Left kidney (tissue), 2 donors: ENCODE data around the gene C5. TPM values are rescaled to one million over a fixed set of nuclear protein-coding genes. Genes with fewer than 3 reads are reported as not detected.
A peak's percentile ranks its signal among the peaks of the same experiment; 100 is the strongest.

Experiments
- DNase-seq: peaks from one replicate; pipeline ENCODE4 v3.0.0-alpha.2; 2013
- polyA plus RNA-seq: library from polyadenylated mRNA; unstranded; fragments of 120-200 nt; gene quantifications from one replicate; pipeline ENCODE4 v1.2.1, GENCODE V29; 2013; ENCODE audit not compliant: insufficient read length

C5 gene
- polyA plus RNA-seq, 1 donor = 19.5 TPM

DNA sequence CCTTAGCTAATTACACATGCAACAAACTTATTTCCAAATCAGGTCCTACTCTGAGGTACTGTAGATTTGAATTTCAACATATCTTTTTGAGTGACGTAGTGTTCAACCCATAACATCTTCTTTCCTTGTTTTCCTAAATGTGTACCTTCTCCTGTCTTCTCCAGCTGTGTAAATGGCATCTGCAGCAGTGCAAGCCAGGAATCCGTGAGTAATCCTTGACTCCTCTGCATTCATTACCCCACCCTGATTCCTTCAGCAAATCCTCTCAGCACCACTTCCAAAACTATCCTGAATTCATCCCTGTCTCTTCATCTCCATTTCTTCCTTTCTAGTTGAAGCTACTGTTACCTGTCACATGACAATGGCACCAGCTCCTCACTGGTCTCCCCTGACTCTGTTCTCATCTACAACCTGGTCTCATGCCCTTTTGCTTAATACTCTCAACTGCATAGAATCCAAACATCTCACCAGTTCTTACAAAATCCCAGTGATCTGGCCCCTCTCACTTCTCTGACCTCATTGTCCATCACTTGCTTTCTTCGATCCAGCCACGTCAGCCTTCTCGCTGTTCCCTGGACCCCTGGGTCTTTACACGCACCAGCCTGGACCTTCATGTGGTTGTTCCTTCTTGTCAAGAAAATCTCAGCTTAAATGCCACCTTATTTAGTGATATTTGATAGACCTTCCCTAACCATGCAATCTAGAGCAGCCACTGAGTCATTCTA, 108.9 kb downstream of the C5 start:
- no peak for DNase-seq

DNA sequence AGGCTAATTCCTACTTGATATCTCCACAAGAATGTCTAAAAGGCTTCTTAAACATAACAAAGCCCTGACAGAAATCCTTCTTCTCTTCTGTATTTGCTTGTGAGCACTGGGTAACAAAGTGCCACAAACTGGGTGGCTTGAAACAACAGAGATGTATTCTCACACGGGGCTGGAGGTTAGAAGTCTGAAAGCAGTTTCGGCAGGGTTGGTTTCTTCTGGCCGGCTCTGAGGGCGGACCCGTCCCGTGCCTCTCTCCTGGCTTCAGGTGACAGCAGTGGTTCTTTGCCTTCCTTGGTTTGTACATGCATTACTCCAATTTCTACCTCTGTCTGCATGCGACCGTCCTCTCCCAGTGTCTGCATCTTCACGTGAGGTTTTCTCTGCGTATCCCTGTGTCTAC, 109.5 kb downstream of the C5 start:
- no peak for DNase-seq

DNA sequence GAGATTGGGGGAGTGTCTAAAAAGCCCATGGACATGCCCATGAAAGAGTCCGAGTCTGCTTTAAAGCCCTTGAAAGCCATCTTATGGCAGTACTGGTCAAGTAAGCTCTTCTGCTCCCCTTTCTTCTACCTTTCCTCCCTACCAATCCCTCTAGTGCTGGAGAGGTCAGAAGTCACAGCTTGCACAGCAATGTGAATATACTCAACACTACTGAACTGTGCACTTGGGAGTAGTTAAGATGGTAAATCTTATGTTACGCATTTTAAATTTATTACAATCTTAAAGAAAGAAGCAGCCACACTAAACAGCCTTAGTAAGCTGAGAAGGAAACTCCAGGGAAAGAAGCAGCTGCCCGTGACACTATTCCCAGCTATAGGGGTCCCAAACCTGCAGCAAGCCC, 111.2 kb downstream of the C5 start:
- DNase-seq = no peak

DNA sequence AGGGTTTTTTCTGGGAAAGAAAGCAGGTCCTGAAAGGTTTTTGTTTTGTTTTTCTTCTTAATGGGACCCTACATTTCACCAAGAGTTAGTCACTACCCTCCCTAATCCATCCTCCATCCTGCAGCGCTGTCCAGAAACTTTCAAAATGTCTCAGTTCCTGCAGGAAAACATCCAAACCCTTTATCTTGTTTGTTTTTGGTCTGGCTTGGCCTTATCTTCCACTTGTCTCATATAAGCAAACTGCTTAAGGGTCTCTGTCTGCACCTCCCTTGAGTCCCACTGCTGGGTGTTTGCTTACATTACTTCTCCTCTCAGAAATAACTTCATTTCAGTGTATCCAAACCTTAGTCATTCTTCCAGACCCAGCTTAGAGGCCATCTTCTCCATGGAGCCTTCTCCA, 112.5 kb downstream of the C5 start:
- no peak for DNase-seq

DNA sequence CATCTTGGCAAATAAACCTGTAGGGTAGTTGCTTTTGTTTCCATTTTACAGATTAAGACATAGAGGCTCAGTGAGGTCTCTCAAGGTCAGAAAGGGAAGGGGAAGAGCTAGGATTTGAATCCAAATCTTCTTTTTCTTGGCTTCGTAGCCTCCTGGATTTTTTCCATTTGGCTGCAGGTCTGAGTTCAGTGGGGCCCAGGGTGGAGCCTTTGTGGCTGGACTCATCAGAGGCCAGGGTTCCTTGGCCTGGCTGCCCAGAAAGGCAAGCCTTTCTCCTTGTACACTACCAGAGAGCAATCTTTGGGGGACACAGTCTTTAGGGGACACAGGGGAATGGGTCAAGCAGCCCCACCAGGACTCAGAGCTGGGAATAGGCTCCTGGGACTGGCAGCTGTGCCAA, 112.9 kb downstream of the C5 start:
- DNase-seq = no peak

DNA sequence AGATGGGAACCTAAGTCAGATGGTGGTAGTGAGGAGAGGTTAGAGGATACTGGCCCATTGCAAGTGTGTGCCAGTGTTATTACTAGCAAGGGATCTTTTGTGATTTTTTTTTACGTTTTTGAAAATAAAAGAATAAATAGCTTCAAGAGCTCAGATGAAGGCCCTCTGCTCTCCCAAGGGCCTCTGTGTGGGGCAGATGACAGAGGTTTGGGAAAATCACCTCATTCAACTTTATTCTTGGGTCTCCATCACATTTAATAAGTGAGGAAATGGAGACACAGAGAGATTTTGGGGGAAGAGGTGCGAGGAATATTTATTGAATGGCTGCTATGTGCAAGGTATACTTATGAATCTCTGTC, 113.3 kb downstream of the C5 start:
- no peak for DNase-seq

DNA sequence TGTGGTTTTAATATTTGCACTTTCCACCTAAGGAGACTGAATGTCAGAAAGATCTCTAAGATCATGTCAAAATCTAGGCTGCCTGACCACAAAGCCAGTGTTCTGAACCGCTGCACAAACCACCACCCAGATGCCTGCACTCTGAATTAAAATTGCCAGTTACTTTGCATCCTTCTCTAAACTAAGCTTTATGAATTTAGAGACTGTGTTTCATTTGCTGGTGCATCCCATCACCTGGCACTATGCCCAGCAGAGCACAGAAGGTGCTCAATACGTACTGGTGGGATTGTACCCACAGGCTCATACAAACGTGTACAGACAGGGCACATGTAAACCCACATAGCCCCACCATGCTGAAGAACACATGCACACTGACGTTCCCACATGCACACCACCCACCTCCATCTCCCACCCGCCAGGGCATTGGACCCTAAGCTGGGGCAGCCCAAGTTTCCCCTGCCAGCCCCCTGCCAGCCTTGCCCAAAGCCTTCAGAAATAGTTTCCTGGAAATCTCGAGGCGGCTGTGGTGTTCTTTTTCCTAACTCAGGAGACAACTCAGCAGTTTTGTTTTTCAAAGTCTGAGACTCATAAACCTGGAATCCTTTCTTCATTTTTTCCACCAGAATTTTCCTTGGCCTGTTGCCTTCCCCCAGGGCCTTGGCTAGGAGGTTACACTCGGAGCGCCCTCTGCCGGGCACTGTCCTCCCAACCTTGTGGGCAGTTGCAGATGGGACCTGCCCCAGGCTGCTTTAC, 113.9 kb downstream of the C5 start:
- DNase-seq = peak; percentile 87

DNA sequence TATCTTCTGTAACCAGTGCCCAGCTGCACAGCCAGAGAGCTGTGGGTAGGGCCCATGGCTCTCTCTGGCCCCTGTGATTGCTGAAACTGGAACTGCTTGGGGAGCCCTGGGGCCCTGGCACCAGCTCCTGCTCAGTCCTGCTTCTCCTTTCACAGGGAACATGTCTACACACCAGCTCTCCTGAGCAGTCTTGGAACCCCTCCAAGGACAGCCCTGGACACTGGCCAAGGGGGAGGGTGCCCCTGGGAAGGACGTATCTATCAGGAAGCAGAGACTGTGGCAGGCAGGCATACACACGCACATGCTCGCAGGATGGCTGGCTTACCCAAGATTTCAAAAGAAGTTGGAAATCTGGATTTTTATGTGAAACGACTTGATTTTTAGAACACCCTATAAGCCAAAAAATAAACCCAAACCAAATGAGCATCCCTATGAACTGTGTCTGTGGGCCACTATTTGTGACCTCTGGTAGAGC, 114.7 kb downstream of the C5 start:
- peak; percentile 71 for DNase-seq

DNA sequence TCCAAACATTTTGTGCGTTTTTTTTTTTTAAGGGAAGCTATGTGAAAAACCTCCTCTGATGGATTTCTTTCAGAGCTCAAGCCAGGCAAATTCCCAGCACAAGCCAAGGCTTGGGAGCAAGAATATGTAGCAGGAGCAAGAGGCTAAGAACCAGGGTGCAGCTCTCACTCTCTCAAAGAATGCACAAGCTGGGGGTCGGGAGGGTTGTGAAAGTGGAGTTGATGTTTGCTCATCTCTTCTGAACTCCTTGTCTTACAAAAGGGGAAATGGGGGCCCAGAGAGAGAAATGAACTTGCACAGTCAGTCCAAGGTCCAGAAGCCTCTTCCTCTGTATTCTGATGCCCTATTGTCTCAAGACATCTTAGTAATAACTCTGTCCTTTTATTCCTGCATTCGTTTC, 115.8 kb downstream of the C5 start:
- DNase-seq = no peak

DNA sequence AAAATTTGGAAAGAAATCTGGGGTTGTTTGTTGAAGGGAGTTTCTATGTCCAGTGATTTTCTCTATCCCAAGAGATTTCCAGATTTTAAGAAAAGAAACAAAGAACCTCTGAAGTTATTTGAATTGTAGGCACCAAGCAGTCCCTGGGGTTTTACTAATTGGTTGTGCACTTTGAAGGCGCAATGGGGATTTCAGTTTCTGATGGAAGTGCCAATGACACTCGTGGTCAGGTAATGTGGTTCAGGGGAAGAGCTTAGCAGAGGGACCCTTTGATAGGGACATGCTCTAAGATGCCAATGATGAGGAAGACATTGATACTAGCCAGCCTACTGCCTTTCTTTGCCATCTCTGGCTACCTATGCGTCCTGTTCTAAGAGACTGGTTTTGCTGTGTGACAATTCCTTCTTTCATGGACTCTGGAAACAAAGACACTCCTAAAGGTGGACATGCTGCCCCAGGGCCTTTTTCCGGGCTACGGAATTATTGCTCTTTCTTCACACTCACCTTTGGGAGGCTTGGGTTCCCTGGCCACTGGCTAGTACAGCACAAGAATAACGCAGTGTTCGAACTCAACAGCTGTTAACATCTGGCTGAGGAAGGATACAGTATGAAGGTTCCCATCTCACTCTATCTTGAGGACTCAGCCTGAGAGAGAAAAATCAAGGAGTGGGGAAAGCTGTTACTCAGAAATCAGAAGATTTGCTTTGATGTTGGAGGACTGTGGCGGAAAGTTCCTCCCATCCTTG, 116.6 kb downstream of the C5 start:
- DNase-seq = no peak

DNA sequence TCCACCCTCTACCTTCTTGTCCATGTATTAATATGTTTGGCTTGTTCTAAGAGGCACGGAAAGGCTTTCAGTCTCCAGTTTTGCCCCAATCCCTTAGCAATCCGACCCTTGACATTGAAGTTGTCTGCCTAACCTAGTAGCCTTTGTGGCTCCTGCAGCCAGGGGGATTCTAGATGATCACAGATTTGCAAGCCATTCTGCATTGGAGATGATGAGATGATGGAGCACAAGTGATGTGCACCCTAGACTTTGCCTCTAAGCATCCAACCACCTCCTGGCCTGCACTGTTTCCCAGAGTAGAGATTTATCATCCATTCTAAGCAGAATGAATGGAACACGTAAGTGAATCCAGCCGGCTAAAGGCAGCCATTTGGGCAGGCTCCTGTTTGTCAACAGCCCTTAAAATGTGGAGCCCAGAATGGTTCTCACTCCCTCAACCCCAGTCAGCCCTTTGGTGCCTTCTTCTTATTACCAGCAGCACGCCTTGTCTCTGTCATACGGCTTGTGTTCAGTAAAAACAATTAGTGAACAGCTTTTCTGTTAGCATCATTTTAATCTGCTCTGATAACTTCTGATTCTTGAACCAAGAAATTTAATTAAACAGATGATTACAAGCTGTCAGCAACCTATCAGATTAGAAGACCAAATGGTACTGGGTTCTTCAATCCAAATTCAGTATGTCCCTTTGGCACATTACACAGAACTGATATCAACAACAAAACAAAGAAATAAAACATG, 117.8 kb downstream of the C5 start:
- DNase-seq = no peak

DNA sequence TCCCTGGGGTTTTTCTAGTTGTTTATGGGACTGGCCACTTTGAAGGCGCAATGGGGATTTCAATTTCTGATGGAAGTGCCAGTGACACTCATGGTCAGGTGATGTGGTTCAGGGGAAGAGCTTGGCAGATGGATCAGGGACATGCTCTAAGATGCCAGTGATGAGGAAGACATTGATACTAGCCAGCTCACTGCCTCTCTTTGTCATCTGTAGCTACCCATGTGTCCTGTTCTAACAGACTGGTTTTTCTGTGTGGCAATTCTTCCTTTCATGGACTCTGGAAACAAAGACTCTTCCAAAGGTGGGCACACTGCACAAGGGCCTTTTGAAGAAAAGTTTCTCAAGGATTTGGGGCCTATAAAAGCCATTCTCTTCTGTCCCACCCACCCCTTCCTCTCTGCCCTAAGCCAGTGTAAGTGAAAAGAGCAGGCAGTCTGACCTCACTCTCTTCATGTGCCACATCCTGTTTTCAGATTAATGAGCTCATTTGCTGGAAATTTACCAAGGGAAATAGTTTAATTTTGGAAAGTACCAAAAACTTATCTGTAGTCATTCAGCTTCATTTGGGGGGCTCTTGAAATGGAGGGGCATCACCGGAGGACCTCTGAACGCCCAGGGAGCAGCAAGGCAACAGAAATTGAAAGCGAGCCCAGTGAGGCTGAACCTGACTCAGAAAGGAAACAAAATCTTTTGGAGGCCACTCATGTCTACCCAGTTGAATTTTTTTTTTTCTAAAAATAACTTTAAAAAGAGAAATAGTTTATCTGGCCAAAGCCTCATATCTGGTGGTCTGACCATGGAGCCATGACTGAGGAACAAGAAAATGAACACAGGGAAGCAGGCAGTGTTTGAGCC, 118.6 kb downstream of the C5 start:
- DNase-seq = no peak

DNA sequence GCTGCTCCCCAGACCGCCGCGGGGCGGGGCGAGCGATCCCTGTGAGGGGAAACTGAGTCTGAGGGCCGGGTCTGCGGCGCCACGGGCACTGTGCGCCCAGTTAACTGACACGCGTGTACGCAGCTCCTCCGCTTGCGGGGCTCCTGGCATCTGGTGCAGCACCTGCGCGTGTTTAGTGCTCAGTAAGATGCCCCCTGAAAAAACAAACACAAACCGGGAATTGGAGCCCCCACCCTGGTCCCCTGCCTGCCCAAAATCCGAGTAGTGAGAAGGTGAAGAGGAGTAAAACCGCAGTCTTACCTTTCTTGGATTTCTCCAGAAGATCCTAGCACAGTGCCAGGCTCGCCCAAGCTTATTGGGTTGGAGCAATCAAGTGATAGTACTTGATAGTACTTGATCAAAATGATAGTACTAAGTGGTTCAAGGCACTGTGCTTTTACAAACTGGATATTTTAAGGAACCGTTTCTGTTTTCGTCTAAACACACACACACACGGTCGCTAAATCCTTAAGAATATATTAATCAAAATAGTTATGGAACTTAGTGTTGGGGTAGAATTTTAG, 120.8 kb downstream of the C5 start:
- DNase-seq = no peak

DNA sequence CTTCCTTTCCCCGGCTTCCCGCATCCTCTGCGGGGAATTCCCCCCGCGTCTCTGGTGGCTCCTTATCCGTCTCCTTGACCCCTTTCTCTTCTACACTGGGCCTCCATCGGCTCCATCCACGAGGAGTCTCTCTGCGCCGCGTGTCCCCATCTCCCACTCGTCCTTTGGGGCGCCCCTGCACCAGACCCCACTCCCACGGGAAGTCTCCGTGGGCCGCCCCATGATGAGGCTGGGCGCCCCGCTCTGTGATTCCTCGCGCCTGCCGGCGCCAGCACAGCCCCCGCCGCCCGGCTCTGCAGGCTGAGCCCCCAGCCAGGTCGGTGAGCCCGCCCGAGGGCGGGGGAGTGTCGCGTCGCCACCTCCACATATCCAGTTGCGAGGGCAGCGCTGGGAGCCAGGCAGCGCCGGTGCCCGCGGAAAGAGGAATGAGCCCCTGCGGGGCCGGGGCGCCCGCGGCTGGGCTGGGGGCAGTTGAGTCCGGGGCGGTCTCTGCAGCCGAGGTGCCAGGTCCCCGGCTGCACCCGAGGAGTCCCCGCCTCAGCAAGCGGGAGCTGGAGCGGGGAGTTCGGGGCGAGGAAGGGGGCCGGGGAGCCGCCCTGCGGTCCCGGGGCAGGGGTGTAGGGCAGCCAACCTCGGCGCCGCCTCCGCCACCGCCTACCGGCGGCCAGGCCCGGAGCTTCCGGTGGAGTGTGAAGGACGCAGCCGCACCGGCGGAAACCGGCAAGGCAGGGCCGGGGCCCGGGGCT, 121.4 kb downstream of the C5 start:
- DNase-seq = no peak

DNA sequence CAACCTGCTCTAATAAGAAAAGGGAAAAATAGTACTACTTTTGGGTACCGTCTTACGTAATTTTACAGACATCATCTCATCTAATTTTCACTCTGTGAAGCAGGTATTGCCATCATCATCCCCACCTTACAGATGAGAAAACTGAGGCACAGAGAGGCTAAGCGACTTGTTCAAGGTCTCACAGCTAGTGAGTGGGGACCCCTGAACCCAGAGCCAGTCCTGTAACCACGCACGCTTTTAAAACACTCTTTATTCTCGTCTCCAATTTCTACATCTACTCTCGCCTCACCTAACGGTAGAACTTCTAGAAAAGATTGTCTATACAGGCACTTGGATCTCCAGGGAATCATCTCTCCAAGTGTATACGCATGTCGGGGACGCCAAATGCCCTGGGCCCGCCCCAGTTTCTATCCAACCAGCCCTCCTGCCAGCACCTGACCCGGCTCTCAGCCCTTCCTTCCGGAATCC, 122.0 kb downstream of the C5 start:
- DNase-seq = no peak

DNA sequence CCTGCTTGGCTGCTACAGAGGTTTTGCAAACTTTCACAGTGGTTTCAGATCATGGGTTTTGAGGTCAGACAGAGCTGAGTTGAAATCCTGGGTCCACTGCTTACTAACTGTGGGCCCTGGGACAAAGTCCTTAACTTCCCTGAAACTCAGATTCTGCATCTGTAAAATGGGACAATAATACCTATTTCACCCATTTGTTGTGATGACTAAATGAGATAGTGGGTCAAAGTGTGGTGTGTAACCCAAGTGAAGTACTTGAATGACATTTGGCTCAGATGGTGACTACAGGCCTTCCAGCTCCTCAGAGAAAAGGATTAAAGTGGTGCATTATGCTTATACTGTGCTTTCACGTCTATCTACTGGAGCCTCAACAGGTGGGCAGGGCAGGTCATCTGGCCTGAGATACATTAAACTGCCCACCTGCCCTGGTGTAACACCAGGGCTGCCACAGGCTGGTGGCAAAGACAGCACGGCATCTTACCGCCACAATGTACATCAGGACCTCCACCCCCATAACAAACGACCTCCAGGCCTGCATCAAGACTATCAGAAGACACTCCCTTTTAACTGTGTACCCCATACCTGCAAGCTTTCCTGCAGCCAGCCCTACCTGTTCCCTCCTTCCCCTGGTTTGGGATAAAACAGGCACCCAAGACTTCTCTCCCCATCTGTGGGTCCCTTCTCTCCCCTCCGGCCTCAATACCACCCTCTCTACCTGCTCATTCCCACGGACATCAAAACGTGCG, 122.6 kb downstream of the C5 start:
- no peak for DNase-seq

DNA sequence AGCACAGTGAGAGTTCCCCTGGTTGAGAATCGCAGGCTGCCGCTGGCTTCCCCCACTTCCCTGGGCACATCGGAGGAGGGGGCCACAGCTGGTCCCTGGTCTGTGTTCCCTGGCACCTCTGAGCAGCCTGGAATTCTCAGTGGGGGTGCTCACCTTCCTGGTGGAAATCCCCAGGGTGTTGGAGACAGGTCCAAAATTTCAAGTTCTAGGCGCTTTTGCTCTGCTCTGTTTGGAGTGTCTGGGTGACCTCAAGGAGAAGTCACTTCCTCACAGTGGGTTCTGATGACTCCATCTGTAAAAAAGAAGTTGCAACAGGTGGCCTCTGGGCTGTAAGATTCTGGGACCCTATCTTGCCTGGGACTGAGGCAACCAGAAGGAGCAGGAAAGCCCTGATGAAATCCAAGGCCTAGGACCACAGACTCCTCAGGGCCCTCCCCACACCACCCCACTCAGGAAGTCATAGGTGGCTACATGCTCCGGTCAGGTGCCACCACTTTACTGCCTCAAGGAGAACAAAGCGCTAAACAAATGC, 123.6 kb downstream of the C5 start, which contains the start of gene TRAF1:
TRAF1 (minus strand) TSS at position 400 of the 532 bp plus-strand sequence. CDS start 721 bp downstream, outside the sequence.
- DNase-seq = no peak

DNA sequence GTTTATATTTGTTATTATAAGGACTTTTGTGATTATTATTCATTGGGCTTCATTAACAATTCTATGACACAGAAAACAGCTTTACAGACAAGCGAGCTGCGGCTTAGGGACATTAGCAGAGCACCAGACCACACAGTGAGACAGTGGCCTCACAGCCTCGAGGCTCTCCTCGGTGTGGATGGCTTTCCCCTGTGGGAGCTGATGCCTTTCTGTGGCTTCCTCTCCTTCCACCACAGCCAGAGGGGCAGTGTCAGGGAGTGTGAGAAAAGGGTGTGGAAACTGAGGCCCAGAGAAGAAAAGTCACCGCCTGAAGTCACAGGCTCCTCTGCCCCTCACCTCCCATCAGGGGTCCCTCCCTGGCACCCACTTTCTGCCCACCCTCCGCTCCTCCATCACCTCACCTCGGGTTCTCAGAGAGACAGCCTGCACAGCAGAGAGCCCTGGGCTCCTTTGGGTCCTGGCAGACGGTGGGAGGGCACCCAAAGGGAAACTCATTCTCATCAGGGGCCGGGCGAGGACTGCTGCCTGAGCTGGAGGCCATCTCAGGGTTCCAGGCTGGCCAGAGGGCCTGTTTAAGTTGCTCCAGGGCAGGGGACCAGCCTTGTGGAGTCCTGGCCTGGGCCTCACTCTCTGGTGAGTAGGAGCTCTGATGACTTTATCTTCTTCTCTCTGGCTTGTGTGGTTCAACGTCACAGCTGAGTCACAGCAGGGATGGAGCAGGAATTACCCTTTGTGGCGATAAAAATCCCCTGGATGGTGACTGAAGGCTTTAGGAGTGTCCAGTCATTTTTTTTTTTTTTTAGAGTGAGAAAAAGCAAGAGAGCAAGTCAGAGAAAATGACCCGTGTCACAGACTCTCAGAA, 124.3 kb downstream of the C5 start:
- DNase-seq = no peak
